ENCODE results near the gene NRXN3. TPM values are rescaled to one million over a fixed set of nuclear protein-coding genes. Genes with fewer than 3 reads are reported as not detected.

Gene NRXN3
- total and polyA plus RNA-seq, 2 experiments from 2014 or later: 1.0 to 1.8 TPM

GRCh38 chr14:78835909-78836308 lies 665.7 kb downstream of the NRXN3 start:
- peaks cover 2% of the 10 kb centered on the region for H3K27me3 Mint-ChIP-seq (ENCODE audit: insufficient read depth, low read depth, poor library complexity)
- TF ChIP-seq, protein P1, sequence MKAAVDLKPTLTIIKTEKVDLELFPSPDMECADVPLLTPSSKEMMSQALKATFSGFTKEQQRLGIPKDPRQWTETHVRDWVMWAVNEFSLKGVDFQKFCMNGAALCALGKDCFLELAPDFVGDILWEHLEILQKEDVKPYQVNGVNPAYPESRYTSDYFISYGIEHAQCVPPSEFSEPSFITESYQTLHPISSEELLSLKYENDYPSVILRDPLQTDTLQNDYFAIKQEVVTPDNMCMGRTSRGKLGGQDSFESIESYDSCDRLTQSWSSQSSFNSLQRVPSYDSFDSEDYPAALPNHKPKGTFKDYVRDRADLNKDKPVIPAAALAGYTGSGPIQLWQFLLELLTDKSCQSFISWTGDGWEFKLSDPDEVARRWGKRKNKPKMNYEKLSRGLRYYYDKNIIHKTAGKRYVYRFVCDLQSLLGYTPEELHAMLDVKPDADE (IDR thresholded peaks at IDR 0.05): no peak
- TF ChIP-seq ZNF114 (CRISPR knock-in tag; IDR thresholded peaks at IDR 0.05) (no peak), POLR2AphosphoS5 (IDR thresholded peaks at IDR 0.05; ENCODE audit: low read depth) (no peak), JUNB (IDR thresholded peaks at IDR 0.05; ENCODE audit: unreplicated experiment) (no peak), ZNF462 (CRISPR knock-in tag; IDR thresholded peaks at IDR 0.05) (no peak), CREB1 (CRISPR knock-in tag; IDR thresholded peaks at IDR 0.05; ENCODE audit: low read depth) (no peak)
- TF ChIP-seq, protein P2, sequence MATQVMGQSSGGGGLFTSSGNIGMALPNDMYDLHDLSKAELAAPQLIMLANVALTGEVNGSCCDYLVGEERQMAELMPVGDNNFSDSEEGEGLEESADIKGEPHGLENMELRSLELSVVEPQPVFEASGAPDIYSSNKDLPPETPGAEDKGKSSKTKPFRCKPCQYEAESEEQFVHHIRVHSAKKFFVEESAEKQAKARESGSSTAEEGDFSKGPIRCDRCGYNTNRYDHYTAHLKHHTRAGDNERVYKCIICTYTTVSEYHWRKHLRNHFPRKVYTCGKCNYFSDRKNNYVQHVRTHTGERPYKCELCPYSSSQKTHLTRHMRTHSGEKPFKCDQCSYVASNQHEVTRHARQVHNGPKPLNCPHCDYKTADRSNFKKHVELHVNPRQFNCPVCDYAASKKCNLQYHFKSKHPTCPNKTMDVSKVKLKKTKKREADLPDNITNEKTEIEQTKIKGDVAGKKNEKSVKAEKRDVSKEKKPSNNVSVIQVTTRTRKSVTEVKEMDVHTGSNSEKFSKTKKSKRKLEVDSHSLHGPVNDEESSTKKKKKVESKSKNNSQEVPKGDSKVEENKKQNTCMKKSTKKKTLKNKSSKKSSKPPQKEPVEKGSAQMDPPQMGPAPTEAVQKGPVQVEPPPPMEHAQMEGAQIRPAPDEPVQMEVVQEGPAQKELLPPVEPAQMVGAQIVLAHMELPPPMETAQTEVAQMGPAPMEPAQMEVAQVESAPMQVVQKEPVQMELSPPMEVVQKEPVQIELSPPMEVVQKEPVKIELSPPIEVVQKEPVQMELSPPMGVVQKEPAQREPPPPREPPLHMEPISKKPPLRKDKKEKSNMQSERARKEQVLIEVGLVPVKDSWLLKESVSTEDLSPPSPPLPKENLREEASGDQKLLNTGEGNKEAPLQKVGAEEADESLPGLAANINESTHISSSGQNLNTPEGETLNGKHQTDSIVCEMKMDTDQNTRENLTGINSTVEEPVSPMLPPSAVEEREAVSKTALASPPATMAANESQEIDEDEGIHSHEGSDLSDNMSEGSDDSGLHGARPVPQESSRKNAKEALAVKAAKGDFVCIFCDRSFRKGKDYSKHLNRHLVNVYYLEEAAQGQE (IDR thresholded peaks at IDR 0.05; ENCODE audit: unreplicated experiment): no peak
- no peaks in the 10 kb centered on the region for H3K79me2 ChIP-seq (replicated peaks; ENCODE audit: insufficient read depth)
- ATAC-seq (no peak), DNase-seq (ENCODE audit: low spot score) (no peak)
- H3F3A ChIP-seq (replicated peaks; ENCODE audit: low read depth): no peaks in the 10 kb centered on the region
- H4K20me1 ChIP-seq (replicated peaks; ENCODE audit: insufficient read depth): no peaks in the 10 kb centered on the region
- H2AFZ ChIP-seq: no peak overlapping the region
- no peak overlapping the region for H3K27ac ChIP-seq (ENCODE audit: low read depth)
- H3K27ac Mint-ChIP-seq: no peak overlapping the region
- H3K4me2 ChIP-seq: no peak overlapping the region
- H3K9me2 ChIP-seq (ENCODE audit: insufficient read depth): no peaks in the 10 kb centered on the region
- H3K36me3 Mint-ChIP-seq (ENCODE audit: low read depth): no peaks in the 10 kb centered on the region
- no peaks in the 10 kb centered on the region for H3K36me3 ChIP-seq (ENCODE audit: insufficient read depth)
- no peak overlapping the region for H3K4me3 ChIP-seq
- peaks cover 17% of the 10 kb centered on the region for H3K4me1 Mint-ChIP-seq
- no peak overlapping the region for H3K4me3 Mint-ChIP-seq
- no peaks in the 10 kb centered on the region for H3K27me3 ChIP-seq (ENCODE audit: insufficient read depth)
- no peaks in the 10 kb centered on the region for H3K4me1 ChIP-seq (ENCODE audit: insufficient read depth)
- no peaks in the 10 kb centered on the region for H3K9me3 Mint-ChIP-seq

Measured in GM23338 (cell line).